K562 (cell line): ENCODE data around the gene GNAI3. TPM values are rescaled to one million over a fixed set of nuclear protein-coding genes. Genes with fewer than 3 reads are reported as not detected.

Source experiments
- CBX8 ChIP-seq: fragments of 200-600 bp; sonication (generic); IDR thresholded peaks from 2 replicates; pipeline ENCODE4 v1.6.1; 2012; ENCODE audit warnings: borderline replicate concordance, mixed run types, low read depth, mild to moderate bottlenecking, moderate library complexity, mixed read lengths, low read length, control low read depth, inconsistent platforms; ENCODE audit not compliant: poor library complexity, severe bottlenecking; ENCODE audit errors: extremely low read depth
- ETV1 ChIP-seq: fragments of 450-650 bp; conservative IDR thresholded peaks from 2 replicates; pipeline ENCODE4 v1.6.1; 2016; ENCODE audit warnings: missing genetic modification characterization, control low read depth, low read depth, missing compliant biosample characterization
- HCFC1 ChIP-seq: IDR thresholded peaks from 2 replicates; pipeline ENCODE4 v1.6.1; 2012; ENCODE audit warnings: low read depth, low read length, improper control_type of control experiment
- HIVEP1 ChIP-seq: fragments of 250-450 bp; sonication (Bioruptor Pico); IDR thresholded peaks from 2 replicates; pipeline ENCODE4 v1.4.0; 2020; ENCODE audit warnings: mild to moderate bottlenecking
- MED1 ChIP-seq: sonication (generic); formaldehyde crosslinking; IDR thresholded peaks from 2 replicates; pipeline ENCODE4 v1.8.1; 2023; ENCODE audit warnings: missing genetic modification reagents, borderline replicate concordance
- MTF1 ChIP-seq: fragments of 250-450 bp; sonication (Bioruptor Pico); IDR thresholded peaks from 2 replicates; pipeline ENCODE4 v1.9.0; 2021; ENCODE audit warnings: moderate library complexity, mild to moderate bottlenecking, inconsistent platforms, borderline replicate concordance
- PRPF4 ChIP-seq: fragments of 200-400 bp; formaldehyde crosslinking; IDR thresholded peaks from one replicate; pipeline ENCODE4 v1.6.1; 2017; ENCODE audit warnings: low read length, low read depth, mild to moderate bottlenecking; ENCODE audit not compliant: insufficient read depth, poor library complexity, severe bottlenecking
- ZNF696 ChIP-seq: fragments of 250-450 bp; sonication (Bioruptor Pico); conservative IDR thresholded peaks from 2 replicates; pipeline ENCODE4 v1.4.0; 2020; ENCODE audit warnings: mild to moderate bottlenecking, moderate library complexity
- polyA plus RNA-seq, 8 experiments: library from polyadenylated mRNA; depleted of rRNA in 4 of 8; stranded (reverse) in 5 of 8; unstranded in 3 of 8; fragments of >200 nt; fragmentation: Nextera tagmentation in 2 of 8; fragmentation: Illumina TruSeq in 1 of 8; extraction: Ambion mirVana in 2 of 8; extraction: Trizol in 1 of 8; gene quantifications; 2 replicates each; pipeline versions ENCODE4 v1.2.1 to v1.2.3, GENCODE V29; 2011 to 2014; ENCODE audit warnings: inconsistent platforms in 1 of 8, missing spikeins in 1 of 8
- total RNA-seq, 7 experiments: library from RNA; depleted of rRNA in 6 of 7; stranded (reverse); fragments of >200 nt in 6 of 7; fragmentation: Illumina TruSeq in 2 of 7; extraction: Trizol in 2 of 7; gene quantifications; 2 replicates each; pipeline versions ENCODE4 v1.2.1 to v1.2.3, GENCODE V29; 2011 to 2021; ENCODE audit warnings: low replicate concordance in 1 of 7
- TF ChIP-seq, protein P1 (sequence below): fragments of 450-650 bp; IDR thresholded peaks from 2 replicates; pipeline ENCODE4 v1.6.1; 2016; ENCODE audit warnings: missing biosample characterization, missing genetic modification characterization
- TF ChIP-seq, protein P2 (sequence below): fragments of 450-650 bp; IDR thresholded peaks from 2 replicates; pipeline ENCODE4 v1.6.1; 2017; ENCODE audit warnings: antibody characterized with exemption, mild to moderate bottlenecking
- TF ChIP-seq, protein P3 (sequence below): fragments of 250-450 bp; sonication (Bioruptor Pico); IDR thresholded peaks from 2 replicates; pipeline ENCODE4 v1.5.0; 2020; ENCODE audit warnings: mild to moderate bottlenecking, borderline replicate concordance
- TF ChIP-seq, protein P4 (sequence below): fragments of 150-350 bp; conservative IDR thresholded peaks from 2 replicates; pipeline ENCODE4 v1.6.1; 2014; ENCODE audit warnings: low read length
- TF ChIP-seq, protein P5 (sequence below): fragments of 150-350 bp; IDR thresholded peaks from 2 replicates; pipeline ENCODE4 v1.6.1; 2014; ENCODE audit warnings: low read depth, mild to moderate bottlenecking, low read length, borderline replicate concordance

Gene GNAI3
- total and polyA plus RNA-seq, 9 of the 15 experiments (the other 6 are each of a cell fraction or from before 2014, with no cell fraction given) = 6.3 to 13.2 (median 8.9) TPM

DNA sequence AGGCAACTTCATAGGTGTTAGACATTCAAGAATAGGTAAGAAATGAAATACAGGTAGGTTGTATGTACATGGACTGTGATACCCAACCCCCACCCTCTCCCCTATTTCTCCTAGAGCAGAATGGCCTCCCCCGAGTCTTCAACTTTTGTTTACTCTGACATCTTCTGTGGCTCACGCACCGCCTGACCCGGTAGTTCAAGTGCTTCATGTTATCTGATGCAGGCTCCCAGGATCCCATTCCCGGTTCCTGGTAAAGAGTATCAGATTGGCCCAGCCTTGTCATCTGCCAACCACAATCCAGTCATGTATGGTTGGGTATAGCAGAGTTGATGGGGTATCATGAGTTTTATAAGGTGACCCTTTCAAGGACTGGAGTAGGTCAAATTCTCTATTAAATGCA is 9.1 kb downstream of the GNAI3 start (continued):
- TF ChIP-seq, protein P1, sequence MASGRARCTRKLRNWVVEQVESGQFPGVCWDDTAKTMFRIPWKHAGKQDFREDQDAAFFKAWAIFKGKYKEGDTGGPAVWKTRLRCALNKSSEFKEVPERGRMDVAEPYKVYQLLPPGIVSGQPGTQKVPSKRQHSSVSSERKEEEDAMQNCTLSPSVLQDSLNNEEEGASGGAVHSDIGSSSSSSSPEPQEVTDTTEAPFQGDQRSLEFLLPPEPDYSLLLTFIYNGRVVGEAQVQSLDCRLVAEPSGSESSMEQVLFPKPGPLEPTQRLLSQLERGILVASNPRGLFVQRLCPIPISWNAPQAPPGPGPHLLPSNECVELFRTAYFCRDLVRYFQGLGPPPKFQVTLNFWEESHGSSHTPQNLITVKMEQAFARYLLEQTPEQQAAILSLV (tag) = no peak
- no peak for TF ChIP-seq MED1 (CRISPR knock-in tag)
- no peak for TF ChIP-seq CBX8
- TF ChIP-seq ZNF696 = no peak
- no peak for TF ChIP-seq HIVEP1 (CRISPR knock-in tag)
- TF ChIP-seq ETV1 (tag) = no peak
- TF ChIP-seq, protein P2, sequence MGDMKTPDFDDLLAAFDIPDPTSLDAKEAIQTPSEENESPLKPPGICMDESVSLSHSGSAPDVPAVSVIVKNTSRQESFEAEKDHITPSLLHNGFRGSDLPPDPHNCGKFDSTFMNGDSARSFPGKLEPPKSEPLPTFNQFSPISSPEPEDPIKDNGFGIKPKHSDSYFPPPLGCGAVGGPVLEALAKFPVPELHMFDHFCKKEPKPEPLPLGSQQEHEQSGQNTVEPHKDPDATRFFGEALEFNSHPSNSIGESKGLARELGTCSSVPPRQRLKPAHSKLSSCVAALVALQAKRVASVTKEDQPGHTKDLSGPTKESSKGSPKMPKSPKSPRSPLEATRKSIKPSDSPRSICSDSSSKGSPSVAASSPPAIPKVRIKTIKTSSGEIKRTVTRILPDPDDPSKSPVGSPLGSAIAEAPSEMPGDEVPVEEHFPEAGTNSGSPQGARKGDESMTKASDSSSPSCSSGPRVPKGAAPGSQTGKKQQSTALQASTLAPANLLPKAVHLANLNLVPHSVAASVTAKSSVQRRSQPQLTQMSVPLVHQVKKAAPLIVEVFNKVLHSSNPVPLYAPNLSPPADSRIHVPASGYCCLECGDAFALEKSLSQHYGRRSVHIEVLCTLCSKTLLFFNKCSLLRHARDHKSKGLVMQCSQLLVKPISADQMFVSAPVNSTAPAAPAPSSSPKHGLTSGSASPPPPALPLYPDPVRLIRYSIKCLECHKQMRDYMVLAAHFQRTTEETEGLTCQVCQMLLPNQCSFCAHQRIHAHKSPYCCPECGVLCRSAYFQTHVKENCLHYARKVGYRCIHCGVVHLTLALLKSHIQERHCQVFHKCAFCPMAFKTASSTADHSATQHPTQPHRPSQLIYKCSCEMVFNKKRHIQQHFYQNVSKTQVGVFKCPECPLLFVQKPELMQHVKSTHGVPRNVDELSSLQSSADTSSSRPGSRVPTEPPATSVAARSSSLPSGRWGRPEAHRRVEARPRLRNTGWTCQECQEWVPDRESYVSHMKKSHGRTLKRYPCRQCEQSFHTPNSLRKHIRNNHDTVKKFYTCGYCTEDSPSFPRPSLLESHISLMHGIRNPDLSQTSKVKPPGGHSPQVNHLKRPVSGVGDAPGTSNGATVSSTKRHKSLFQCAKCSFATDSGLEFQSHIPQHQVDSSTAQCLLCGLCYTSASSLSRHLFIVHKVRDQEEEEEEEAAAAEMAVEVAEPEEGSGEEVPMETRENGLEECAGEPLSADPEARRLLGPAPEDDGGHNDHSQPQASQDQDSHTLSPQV = 0 out of 2 replicates have a peak, but pooled peaks have one; percentile 34
- TF ChIP-seq, protein P3, sequence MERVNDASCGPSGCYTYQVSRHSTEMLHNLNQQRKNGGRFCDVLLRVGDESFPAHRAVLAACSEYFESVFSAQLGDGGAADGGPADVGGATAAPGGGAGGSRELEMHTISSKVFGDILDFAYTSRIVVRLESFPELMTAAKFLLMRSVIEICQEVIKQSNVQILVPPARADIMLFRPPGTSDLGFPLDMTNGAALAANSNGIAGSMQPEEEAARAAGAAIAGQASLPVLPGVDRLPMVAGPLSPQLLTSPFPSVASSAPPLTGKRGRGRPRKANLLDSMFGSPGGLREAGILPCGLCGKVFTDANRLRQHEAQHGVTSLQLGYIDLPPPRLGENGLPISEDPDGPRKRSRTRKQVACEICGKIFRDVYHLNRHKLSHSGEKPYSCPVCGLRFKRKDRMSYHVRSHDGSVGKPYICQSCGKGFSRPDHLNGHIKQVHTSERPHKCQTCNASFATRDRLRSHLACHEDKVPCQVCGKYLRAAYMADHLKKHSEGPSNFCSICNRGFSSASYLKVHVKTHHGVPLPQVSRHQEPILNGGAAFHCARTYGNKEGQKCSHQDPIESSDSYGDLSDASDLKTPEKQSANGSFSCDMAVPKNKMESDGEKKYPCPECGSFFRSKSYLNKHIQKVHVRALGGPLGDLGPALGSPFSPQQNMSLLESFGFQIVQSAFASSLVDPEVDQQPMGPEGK (CRISPR knock-in tag) = no peak
- TF ChIP-seq HCFC1 = no peak
- TF ChIP-seq, protein P4, sequence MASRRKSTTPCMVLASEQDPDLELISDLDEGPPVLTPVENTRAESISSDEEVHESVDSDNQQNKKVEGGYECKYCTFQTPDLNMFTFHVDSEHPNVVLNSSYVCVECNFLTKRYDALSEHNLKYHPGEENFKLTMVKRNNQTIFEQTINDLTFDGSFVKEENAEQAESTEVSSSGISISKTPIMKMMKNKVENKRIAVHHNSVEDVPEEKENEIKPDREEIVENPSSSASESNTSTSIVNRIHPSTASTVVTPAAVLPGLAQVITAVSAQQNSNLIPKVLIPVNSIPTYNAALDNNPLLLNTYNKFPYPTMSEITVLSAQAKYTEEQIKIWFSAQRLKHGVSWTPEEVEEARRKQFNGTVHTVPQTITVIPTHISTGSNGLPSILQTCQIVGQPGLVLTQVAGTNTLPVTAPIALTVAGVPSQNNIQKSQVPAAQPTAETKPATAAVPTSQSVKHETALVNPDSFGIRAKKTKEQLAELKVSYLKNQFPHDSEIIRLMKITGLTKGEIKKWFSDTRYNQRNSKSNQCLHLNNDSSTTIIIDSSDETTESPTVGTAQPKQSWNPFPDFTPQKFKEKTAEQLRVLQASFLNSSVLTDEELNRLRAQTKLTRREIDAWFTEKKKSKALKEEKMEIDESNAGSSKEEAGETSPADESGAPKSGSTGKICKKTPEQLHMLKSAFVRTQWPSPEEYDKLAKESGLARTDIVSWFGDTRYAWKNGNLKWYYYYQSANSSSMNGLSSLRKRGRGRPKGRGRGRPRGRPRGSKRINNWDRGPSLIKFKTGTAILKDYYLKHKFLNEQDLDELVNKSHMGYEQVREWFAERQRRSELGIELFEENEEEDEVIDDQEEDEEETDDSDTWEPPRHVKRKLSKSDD = no peak
- TF ChIP-seq MTF1 (CRISPR knock-in tag) = no peak
- TF ChIP-seq, protein P5, sequence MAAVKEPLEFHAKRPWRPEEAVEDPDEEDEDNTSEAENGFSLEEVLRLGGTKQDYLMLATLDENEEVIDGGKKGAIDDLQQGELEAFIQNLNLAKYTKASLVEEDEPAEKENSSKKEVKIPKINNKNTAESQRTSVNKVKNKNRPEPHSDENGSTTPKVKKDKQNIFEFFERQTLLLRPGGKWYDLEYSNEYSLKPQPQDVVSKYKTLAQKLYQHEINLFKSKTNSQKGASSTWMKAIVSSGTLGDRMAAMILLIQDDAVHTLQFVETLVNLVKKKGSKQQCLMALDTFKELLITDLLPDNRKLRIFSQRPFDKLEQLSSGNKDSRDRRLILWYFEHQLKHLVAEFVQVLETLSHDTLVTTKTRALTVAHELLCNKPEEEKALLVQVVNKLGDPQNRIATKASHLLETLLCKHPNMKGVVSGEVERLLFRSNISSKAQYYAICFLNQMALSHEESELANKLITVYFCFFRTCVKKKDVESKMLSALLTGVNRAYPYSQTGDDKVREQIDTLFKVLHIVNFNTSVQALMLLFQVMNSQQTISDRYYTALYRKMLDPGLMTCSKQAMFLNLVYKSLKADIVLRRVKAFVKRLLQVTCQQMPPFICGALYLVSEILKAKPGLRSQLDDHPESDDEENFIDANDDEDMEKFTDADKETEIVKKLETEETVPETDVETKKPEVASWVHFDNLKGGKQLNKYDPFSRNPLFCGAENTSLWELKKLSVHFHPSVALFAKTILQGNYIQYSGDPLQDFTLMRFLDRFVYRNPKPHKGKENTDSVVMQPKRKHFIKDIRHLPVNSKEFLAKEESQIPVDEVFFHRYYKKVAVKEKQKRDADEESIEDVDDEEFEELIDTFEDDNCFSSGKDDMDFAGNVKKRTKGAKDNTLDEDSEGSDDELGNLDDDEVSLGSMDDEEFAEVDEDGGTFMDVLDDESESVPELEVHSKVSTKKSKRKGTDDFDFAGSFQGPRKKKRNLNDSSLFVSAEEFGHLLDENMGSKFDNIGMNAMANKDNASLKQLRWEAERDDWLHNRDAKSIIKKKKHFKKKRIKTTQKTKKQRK = no peak
- TF ChIP-seq PRPF4 = no peak
